Sigmoid colon (tissue), 4 donors: ENCODE data around the gene DSCAML1.

Experiments used
- CTCF ChIP-seq, 4 experiments: fragments of 450-650 bp in 3 of 4; fragments of 200-600 bp in 1 of 4; IDR thresholded peaks; one replicate each; pipeline ENCODE4 v1.5.1; 2016 to 2019; ENCODE audit warnings: antibody characterized with exemption in 4 of 4, mild to moderate bottlenecking in 3 of 4, moderate library complexity in 2 of 4
- EP300 ChIP-seq, 4 donors: sonication (generic); formaldehyde crosslinking; IDR thresholded peaks; one replicate each; pipeline ENCODE4 v1.6.1; 2017; ENCODE audit warnings: antibody characterized with exemption in 4 of 4
- POLR2A ChIP-seq, 2 donors: fragments of 450-650 bp; IDR thresholded peaks; one replicate each; pipeline ENCODE4 v1.6.1; 2016; ENCODE audit warnings: antibody characterized with exemption in 2 of 2, mild to moderate bottlenecking in 2 of 2, moderate library complexity in 2 of 2
- POLR2AphosphoS5 ChIP-seq, 4 donors: sonication (generic); formaldehyde crosslinking; IDR thresholded peaks; one replicate each; pipeline ENCODE4 v1.6.1; 2017; ENCODE audit warnings: antibody characterized with exemption in 4 of 4

- TF ChIP-seq CTCF (IDR thresholded peaks at IDR 0.05), result no peak
- TF ChIP-seq EP300 (IDR thresholded peaks at IDR 0.05), result no peak
- no peak for TF ChIP-seq POLR2A (IDR thresholded peaks at IDR 0.05)
- no peak for TF ChIP-seq POLR2AphosphoS5 (IDR thresholded peaks at IDR 0.05)
These were observed 191.7 kb downstream of the DSCAML1 start for GRCh38 chr11:117605331-117605730.
